Measurements from ENCODE around the gene CRYBA2.

DNA sequence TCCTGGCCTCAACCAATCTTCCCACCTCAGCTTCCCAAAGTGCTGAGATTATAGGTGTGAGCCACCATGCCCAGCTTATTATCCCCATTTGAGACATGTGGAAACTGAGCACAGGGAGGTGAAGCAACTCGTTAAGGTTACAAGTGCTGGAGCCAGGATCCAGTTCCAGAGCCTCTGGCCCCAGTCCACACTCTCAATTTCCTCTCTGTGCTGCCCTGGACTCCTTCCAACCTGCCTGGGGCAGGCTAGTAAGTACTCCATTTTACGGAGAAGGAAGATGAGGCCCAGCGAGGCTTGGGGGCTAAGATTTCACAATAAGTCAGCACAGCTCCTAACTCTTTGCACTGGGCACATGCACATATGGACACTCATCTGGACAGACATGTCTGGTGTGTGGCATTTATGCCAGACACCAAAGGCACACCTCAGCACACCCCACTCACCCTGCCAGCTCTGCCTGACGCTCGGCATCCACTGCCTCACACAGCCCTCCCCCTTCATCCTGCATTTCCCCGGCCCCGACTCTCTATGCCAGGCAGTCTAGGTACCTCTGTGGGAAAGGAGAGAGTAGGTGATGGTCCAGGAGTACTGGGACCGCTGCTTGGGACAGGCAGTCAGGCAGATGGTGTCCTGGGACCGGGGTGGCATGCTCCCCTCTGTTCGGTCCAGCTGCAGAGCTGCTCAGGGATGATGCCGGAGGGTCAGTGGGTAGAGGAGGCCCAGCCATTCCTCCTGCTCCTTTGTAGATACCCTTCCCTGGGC, 27.6 kb upstream of the CRYBA2 start:
- TF ChIP-seq, protein P1, sequence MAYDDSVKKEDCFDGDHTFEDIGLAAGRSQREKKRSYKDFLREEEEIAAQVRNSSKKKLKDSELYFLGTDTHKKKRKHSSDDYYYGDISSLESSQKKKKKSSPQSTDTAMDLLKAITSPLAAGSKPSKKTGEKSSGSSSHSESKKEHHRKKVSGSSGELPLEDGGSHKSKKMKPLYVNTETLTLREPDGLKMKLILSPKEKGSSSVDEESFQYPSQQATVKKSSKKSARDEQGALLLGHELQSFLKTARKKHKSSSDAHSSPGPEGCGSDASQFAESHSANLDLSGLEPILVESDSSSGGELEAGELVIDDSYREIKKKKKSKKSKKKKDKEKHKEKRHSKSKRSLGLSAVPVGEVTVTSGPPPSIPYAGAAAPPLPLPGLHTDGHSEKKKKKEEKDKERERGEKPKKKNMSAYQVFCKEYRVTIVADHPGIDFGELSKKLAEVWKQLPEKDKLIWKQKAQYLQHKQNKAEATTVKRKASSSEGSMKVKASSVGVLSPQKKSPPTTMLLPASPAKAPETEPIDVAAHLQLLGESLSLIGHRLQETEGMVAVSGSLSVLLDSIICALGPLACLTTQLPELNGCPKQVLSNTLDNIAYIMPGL (CRISPR knock-in tag; IDR thresholded peaks at IDR 0.05; ENCODE audit: borderline replicate concordance), result no peak
- TF ChIP-seq EHMT2 (IDR thresholded peaks at IDR 0.05; ENCODE audit: low read depth), result no peak
- TF ChIP-seq, protein P2, sequence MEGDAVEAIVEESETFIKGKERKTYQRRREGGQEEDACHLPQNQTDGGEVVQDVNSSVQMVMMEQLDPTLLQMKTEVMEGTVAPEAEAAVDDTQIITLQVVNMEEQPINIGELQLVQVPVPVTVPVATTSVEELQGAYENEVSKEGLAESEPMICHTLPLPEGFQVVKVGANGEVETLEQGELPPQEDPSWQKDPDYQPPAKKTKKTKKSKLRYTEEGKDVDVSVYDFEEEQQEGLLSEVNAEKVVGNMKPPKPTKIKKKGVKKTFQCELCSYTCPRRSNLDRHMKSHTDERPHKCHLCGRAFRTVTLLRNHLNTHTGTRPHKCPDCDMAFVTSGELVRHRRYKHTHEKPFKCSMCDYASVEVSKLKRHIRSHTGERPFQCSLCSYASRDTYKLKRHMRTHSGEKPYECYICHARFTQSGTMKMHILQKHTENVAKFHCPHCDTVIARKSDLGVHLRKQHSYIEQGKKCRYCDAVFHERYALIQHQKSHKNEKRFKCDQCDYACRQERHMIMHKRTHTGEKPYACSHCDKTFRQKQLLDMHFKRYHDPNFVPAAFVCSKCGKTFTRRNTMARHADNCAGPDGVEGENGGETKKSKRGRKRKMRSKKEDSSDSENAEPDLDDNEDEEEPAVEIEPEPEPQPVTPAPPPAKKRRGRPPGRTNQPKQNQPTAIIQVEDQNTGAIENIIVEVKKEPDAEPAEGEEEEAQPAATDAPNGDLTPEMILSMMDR (IDR thresholded peaks at IDR 0.05), result no peak
- TF ChIP-seq, protein P3, sequence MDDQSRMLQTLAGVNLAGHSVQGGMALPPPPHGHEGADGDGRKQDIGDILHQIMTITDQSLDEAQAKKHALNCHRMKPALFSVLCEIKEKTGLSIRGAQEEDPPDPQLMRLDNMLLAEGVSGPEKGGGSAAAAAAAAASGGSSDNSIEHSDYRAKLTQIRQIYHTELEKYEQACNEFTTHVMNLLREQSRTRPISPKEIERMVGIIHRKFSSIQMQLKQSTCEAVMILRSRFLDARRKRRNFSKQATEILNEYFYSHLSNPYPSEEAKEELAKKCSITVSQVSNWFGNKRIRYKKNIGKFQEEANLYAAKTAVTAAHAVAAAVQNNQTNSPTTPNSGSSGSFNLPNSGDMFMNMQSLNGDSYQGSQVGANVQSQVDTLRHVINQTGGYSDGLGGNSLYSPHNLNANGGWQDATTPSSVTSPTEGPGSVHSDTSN (IDR thresholded peaks at IDR 0.05), result no peak
- TF ChIP-seq, protein P4, sequence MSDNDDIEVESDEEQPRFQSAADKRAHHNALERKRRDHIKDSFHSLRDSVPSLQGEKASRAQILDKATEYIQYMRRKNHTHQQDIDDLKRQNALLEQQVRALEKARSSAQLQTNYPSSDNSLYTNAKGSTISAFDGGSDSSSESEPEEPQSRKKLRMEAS (IDR thresholded peaks at IDR 0.05), result no peak
- TF ChIP-seq MYC (IDR thresholded peaks at IDR 0.05; ENCODE audit: borderline replicate concordance, low read length), result no peak
- TF ChIP-seq, protein P5, sequence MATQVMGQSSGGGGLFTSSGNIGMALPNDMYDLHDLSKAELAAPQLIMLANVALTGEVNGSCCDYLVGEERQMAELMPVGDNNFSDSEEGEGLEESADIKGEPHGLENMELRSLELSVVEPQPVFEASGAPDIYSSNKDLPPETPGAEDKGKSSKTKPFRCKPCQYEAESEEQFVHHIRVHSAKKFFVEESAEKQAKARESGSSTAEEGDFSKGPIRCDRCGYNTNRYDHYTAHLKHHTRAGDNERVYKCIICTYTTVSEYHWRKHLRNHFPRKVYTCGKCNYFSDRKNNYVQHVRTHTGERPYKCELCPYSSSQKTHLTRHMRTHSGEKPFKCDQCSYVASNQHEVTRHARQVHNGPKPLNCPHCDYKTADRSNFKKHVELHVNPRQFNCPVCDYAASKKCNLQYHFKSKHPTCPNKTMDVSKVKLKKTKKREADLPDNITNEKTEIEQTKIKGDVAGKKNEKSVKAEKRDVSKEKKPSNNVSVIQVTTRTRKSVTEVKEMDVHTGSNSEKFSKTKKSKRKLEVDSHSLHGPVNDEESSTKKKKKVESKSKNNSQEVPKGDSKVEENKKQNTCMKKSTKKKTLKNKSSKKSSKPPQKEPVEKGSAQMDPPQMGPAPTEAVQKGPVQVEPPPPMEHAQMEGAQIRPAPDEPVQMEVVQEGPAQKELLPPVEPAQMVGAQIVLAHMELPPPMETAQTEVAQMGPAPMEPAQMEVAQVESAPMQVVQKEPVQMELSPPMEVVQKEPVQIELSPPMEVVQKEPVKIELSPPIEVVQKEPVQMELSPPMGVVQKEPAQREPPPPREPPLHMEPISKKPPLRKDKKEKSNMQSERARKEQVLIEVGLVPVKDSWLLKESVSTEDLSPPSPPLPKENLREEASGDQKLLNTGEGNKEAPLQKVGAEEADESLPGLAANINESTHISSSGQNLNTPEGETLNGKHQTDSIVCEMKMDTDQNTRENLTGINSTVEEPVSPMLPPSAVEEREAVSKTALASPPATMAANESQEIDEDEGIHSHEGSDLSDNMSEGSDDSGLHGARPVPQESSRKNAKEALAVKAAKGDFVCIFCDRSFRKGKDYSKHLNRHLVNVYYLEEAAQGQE (IDR thresholded peaks at IDR 0.05), result no peak
- TF ChIP-seq ZNF302 (CRISPR knock-in tag; IDR thresholded peaks at IDR 0.05), result no peak
- no peak for TF ChIP-seq CHD2 (IDR thresholded peaks at IDR 0.05; ENCODE audit: low read length, partially characterized antibody)

All from A549 (cell line).